ENCODE measurements around the gene RERE.
A peak's percentile ranks its signal among the peaks of the same experiment; 100 is the strongest.
"Not testable (repeated sequence)": the region's sequence is repeated elsewhere in the genome, so short reads cannot be mapped to it uniquely, and the experiment has no call there.

RERE gene

DNA sequence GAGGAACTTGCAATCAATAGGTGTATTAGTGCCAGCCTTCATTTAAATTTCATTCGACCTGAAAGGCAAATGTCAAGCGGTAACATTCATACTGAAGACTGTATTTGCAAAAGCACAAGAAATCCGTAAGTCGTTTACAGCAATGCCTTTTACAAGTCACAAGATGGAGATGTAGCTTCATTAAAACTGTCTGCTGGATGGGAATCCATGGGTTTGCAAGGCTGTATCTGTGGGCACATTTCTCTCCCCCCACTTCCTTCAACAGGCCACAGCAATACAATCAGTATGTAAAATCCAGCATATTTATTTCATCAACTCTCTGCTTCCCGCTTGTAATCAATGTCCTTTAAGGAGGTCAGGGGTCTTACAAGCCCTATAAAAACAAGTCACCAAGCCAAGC, 352.4 kb downstream of the RERE start:
- no peak for DNase-seq

DNA sequence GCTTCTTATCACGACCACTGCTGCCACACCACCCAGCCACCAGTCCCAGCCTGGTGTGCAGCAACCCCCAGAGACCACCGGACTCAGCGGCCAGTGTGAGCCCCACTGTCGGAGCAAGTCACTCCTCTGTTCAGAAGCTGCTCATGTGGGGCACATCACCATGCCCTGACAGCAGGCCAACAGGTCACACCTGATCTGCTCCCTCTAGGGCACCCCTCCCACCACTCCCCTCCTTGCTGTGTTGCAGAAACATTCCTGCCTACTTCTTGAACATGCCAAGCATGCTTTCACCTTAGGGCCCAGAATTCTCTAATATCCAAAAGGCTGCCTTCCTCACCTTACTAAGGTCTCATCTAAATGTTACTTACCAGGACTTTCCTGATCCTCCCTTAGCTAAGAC, 353.1 kb downstream of the RERE start:
- DNase-seq: no peak

GRCh38 chr1:8463144-8463927, 354.1 kb downstream of the RERE start:
- DNase-seq: no peak

DNA sequence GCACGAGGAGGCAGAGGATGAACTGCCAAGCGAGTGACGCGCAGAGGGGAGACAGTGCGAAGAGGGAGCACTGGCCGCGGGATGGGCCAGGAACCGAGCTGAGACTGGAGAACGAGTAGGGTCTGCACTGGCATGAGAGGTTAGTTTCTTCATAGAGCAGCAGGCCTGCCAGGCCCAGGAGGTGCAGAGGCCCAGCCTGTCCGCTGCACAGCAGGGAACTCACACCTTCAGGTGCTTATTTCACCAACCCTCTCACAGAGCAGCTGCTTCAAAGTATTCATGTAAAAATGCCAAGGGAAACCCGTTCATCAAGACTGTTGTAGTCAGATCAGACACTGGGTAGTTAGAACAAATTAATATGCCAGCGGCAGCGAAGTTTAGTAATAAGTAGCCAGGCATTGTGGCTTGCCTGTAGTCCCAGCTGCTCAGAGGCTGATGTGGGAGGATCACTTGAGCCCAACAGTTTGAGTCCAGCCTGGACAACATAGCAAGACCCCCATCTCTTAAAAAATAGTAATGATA, 355.0 kb downstream of the RERE start:
- DNase-seq: no peak

GRCh38 chr1:8461351-8462110, 355.9 kb downstream of the RERE start:
- DNase-seq: peak; percentile 2

GRCh38 chr1:8460784-8461183, 356.7 kb downstream of the RERE start:
- no peak for DNase-seq

- DNase-seq: no peak
Measured at GRCh38 chr1:8460132-8460544, 357.3 kb downstream of the RERE start.

DNA sequence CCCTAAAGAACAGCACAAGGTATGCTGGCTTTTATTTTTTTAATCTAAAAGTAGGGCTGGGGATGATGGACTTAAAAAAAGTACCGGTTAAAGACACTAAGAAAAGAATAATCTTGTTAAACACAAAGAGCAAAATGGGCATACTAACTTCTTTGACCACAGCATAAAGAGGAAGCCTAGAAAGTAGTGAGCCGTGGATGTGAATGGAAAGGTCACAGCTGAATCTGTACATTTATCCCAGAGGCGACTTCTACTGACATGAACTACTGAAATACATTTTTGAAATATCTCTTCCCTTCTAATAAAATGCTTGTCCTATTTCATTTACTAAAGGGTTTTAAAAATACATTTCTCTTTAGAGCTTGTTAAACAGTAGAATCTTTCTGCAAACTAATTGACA, 358.8 kb downstream of the RERE start:
- DNase-seq: no peak

GRCh38 chr1:8457760-8458381, 359.6 kb downstream of the RERE start:
- DNase-seq: no peak

DNA sequence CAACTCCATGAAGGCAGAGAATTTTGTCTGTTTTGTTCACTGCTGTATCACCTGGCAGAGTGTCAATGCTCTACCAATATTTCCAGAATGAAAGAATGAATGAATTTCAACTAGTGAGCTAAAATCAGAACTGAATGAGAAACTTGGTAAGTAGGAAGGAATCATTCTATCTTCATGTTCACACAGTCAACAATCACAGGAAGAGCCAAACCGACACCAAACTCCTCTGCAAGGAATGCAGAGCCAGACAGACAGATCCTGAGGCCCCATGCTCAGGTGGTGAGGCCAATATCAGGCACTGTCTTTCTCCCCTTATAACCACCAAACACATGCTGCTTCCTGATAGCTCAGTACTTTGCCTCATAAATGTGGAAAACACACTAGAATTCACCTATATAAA, 360.4 kb downstream of the RERE start:
- DNase-seq: no peak

GRCh38 chr1:8456308-8456912, 361.0 kb downstream of the RERE start:
- DNase-seq: no peak

DNA sequence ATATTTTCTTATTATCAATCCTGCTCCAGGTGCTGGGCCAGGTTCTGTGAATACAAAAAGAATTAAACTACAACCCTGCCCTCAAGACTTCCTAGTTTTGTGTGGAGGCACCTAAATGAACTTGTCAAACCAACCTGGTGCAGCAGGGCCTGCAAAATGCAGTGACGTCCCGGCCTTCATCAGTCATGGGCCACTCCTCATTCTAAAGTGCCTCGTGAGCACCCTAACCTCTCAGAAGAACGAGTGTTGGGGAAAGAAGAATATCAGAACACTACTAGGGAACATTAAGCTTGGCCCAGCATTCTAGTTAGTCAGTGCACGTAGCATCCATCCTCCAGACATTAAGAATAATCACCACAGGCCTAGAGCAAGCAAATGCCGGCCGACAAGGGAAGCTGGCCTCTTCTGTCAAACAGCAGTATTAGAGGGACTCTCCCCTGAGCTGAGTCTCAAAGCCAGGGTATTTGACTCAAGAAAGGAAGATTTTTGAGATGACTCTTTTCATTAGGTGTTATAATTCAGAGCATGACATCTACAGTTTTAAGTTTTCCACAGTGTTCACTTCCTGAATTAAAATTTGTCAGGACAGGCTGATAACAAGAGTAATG, 361.6 kb downstream of the RERE start:
- no peak for DNase-seq

- no peak for DNase-seq
Measured at GRCh38 chr1:8450312-8450711, 367.1 kb downstream of the RERE start.

GRCh38 chr1:8448911-8449661, 368.4 kb downstream of the RERE start:
- DNase-seq: no peak

DNA sequence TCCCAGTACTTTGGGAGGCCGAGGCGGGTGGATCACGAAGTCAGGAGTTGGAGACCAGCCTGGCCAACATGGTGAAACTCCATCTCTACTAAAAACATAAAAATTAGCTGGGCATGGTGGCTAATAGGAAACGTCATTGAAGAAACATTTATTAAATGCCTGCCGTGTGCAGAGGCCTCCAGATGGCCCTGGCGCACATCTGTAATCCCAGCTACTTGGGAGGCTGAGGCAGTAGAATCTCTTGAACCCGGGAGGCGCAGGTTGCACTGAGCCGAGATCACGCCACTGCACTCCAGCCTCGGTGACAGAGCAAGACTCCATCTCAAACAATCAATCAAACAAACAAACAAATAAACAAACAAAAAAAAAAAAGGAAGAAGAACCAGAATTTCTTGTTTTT, 368.9 kb downstream of the RERE start:
- not testable (repeated sequence) for DNase-seq

- no peak for DNase-seq
Measured at GRCh38 chr1:8447616-8448150, 369.8 kb downstream of the RERE start.

GRCh38 chr1:8446119-8446518, 371.3 kb downstream of the RERE start:
- not testable (repeated sequence) for DNase-seq

DNA sequence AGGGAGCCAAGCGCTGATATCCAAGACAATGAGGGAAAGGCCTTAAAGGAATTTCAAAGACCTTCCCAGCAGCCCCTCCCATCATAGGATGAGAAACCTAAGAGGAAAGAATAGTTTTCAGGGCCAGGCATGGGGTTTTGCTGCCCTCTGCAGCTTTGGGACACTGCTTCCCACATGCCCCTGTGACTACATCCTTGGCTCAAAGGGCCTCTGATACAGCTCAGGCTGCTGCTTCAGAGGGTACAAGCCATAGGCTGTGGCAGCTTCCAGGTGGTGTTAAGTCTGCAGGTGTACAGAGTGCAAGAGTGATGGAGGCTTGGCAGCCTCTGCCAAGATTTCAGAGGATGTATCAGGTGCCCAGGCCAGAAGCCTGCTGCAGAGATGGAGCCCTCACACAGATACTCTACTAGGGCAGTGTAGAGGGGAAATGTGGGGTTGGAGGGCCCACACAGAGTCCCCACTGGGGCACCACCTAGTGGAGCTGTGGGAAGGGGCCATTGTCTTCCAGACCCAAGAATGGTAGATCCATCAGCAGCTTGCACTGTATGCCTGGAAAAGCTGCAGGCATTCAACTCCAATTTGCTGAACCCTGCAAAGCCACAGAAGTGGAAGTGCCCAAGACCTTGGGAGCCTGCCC, 373.8 kb downstream of the RERE start:
- DNase-seq: no peak

- DNase-seq: no peak
Measured at GRCh38 chr1:8441426-8441825, 376.0 kb downstream of the RERE start.

- DNase-seq: peak; percentile 54
Measured at GRCh38 chr1:8439015-8439702, 378.3 kb downstream of the RERE start.

- DNase-seq: no peak
Measured at GRCh38 chr1:8438489-8438888, 379.0 kb downstream of the RERE start.

Measured in NCI-H774 (cell line).